Mononuclear cell (primary cell): ENCODE measurements around the gene GRPR. TPM values are rescaled to one million over a fixed set of nuclear protein-coding genes. Genes with fewer than 3 reads are reported as not detected.

Experiments used
- H3K27me3 ChIP-seq: 2 replicates; pipeline ENCODE4 v1.6.0; 2011; ENCODE audit warnings: low read length, control low read depth; ENCODE audit not compliant: insufficient read depth
- H3K4me1 ChIP-seq: 2 replicates; pipeline ENCODE4 v1.5.1; 2011; ENCODE audit warnings: mild to moderate bottlenecking, low read length, control low read depth; ENCODE audit not compliant: insufficient read depth
- H3K4me3 ChIP-seq: 2 replicates; pipeline ENCODE4 v1.5.1; 2011; ENCODE audit warnings: mild to moderate bottlenecking, low read length, moderate library complexity
- H3K9me3 ChIP-seq: 2 replicates; pipeline ENCODE4 v1.5.1; 2011; ENCODE audit warnings: low read depth, mild to moderate bottlenecking, control low read depth, low read length
- total RNA-seq: library from RNA; depleted of rRNA; stranded (reverse); fragments of >200 nt; gene quantifications from one replicate; pipeline ENCODE4 v1.2.3, GENCODE V29; 2012

The GRPR gene
- 0.21 TPM for total RNA-seq

DNA sequence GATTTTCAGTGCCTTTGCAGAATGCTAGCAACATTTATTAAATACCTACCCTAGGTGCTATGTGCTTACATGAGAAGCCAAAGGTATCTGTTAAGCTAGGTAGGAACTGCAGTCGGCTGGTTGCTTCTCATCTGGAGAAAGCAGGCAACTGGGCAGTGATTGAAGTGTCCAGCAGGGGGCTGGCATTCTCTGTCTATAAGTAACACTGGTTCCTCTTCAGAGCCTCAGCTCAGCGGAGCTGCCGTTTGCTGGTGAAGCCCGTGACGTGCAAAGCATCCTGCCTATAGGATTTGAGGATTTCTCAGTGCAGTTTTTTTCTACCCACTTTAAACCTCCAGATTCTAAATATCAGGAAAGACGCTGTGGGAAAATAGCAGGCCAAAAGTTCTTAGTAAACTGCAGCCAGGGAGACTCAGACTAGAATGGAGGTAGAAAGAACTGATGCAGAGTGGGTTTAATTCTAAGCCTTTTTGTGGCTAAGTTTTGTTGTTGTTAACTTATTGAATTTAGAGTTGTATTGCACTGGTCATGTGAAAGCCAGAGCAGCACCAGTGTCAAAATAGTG lies at the start of gene GRPR:
Gene GRPR, plus strand, starts transcription at position 344 of the 565 bp plus-strand sequence. CDS start 389 bp downstream, outside the sequence.
- Histone ChIP-seq H3K4me3 (no peak within 1 kb of the TSS), H3K4me1 (peaks cover 20% of the 10 kb centered on the region), H3K27me3 (peaks cover 6% of the 10 kb centered on the region), H3K9me3 (no peaks in the 10 kb centered on the region)

DNA sequence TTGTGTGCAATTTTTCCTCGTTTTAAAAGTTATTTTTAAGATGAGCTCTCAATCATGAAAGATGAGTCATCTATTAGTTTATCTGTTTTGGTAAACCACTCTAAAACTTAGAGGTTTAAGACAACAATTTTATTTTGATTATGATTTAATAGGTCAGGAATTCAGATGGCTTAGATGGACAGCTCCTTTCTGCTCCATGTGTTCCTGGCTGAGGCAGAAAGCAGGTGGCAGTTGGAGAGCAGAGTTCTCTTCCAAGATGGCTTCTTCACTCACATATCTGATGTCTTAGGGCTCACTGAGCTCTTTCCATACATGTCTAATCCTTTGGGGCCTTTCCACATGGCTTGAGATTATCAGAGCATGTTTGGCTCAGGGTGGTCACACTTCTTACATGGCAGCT lies 48.3 kb upstream of the GRPR start:
- no peaks in the 10 kb centered on the region for H3K9me3 ChIP-seq
- no peaks in the 10 kb centered on the region for H3K27me3 ChIP-seq
- H3K4me1 ChIP-seq, result no peaks in the 10 kb centered on the region
- no peak overlapping the region for H3K4me3 ChIP-seq

DNA sequence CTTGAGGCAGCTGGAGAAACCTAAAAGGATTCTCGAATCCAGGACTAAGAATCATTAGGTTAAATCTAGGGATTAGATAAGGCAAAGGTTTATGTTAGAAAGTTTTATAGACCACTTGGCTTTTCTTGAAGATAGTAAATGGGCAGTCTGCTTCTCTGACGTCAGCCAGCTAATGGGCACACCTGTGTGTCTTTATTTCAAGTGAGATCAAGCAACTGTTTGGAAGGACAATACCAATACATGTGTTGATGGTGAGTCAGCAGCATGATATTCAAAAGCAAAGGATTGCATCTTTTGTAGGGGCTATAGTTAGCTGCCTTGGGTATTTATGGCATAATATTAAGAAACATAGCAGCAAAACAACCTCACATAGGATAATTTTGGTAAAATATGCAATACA lies 46.5 kb upstream of the GRPR start:
- H3K4me1 ChIP-seq, result no peaks in the 10 kb centered on the region
- H3K4me3 ChIP-seq, result no peak overlapping the region
- H3K27me3 ChIP-seq, result no peaks in the 10 kb centered on the region
- no peaks in the 10 kb centered on the region for H3K9me3 ChIP-seq

GRCh38 chrX:16077811-16078210 lies 45.6 kb upstream of the GRPR start:
- H3K4me3 ChIP-seq, result no peak overlapping the region
- H3K27me3 ChIP-seq, result no peaks in the 10 kb centered on the region
- H3K4me1 ChIP-seq, result no peaks in the 10 kb centered on the region
- H3K9me3 ChIP-seq, result no peaks in the 10 kb centered on the region

DNA sequence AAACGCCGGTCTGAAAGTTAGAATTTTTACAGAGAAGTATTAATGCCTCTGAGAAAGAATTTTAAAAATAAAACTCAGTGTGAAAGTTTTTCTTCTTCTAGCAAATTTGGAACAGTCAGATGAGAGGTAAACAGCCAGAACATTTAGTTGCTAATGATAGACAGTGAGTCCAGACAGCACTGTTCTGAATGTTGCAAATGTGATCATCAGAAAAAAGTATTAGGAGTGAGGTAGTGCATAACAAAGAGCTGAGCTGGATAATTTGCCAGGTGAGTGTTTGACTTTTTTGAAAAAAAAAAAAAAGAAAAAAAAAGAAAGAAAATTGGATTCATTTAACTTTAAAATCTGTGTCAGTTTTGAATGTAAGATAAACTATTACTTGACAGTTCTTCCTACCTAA lies 42.0 kb upstream of the GRPR start:
- Histone ChIP-seq H3K4me3 (no peak overlapping the region), H3K4me1 (no peaks in the 10 kb centered on the region), H3K27me3 (no peaks in the 10 kb centered on the region), H3K9me3 (no peaks in the 10 kb centered on the region)

DNA sequence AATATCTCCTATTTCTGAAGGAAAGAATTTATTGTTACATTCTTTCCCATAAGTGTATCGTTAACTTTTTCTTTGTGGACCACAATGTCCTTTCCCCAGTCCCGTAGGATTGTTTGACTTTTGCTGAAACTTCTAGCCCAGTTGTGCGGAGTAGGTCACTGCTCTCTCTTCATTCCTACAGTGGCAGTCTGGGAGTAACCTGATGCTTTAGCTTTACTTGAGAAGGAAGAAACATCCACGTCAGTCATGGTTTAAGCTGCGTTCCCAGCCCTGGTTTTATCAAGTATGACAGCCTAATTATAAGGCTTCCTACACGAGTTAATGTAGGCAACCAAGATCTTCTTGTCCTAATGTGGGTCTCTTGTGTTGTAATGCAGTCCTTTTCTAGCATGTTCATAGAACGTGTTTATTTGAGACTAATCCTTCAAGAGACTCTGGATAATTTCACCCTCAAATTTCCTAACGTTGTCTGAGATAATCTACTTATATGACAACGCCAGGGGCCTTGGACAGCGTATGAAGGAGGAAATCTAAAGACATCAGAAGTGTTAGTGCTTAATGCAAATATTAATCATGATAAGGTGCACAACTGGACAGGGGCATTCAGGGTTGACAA lies 40.8 kb upstream of the GRPR start:
- no peaks in the 10 kb centered on the region for H3K4me1 ChIP-seq
- H3K9me3 ChIP-seq, result no peaks in the 10 kb centered on the region
- H3K4me3 ChIP-seq, result no peak overlapping the region
- H3K27me3 ChIP-seq, result no peaks in the 10 kb centered on the region

DNA sequence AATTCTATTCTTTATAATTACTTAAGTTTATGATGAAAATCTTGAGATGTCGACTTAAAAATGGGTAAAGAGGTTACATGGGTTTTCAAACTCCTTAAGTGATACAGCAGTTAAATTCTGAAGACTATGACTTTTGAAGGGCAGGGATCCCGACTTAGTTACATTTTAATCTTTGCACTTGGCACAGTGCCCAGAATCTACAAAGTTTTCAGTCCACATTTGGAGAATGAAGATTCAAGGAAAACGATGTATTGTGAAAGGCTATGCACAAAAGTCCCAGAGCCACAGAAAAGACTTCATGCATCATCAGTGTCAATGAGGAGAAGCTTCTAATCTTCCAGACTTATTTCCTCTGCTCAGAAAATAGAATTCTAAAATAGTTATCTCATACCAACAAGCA lies 36.3 kb upstream of the GRPR start:
- Histone ChIP-seq H3K27me3 (no peaks in the 10 kb centered on the region), H3K4me1 (no peaks in the 10 kb centered on the region), H3K4me3 (no peak overlapping the region), H3K9me3 (no peaks in the 10 kb centered on the region)

GRCh38 chrX:16089086-16089485 lies 34.3 kb upstream of the GRPR start:
- H3K27me3 ChIP-seq, result no peaks in the 10 kb centered on the region
- no peak overlapping the region for H3K4me3 ChIP-seq
- H3K9me3 ChIP-seq, result no peaks in the 10 kb centered on the region
- H3K4me1 ChIP-seq, result no peaks in the 10 kb centered on the region

DNA sequence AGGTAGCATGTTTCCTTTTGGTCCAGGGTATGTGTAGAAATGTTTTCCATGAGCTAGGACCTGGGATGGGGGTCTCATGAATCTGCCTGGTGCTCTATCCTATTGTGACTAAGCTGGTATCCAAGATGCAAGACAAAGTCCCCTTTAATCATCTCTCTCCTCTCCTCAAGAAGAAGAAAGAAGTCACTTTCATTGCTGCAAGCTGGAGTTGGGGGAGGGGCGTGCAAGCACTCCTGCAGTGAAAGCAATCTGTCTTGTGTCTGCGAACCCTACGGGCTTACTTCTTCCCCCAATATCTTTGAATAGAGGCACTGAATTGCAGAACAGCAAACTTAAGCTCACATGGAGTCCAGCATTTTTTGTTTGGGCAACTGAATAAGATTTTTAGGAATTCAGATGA lies 27.2 kb upstream of the GRPR start:
- H3K27me3 ChIP-seq, result no peaks in the 10 kb centered on the region
- no peak overlapping the region for H3K4me3 ChIP-seq
- peaks cover 19% of the 10 kb centered on the region for H3K4me1 ChIP-seq
- H3K9me3 ChIP-seq, result no peaks in the 10 kb centered on the region

- Histone ChIP-seq H3K9me3 (no peaks in the 10 kb centered on the region), H3K4me3 (no peak overlapping the region), H3K4me1 (peaks cover 19% of the 10 kb centered on the region), H3K27me3 (no peaks in the 10 kb centered on the region)
These were observed 22.7 kb upstream of the GRPR start for GRCh38 chrX:16100673-16101072.

DNA sequence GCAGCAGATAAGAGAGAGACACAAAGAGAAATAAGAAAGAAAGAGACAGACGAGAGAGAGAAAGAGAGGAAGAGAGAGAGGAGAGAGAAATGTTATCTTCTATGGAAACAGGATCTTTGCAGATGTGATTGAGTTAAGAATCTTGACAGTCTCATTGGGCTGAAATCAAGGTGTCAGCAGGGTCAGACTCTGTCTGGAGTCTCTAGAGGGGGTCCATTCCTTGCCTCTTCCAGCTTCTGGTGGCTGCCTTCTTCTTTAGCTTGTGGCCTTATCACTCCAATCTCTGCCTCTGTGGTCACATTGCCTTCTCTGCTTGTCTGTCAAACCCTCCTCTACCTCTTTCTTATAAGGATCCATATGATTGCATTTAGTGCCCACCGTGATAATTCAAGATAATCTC lies 21.8 kb upstream of the GRPR start:
- H3K27me3 ChIP-seq, result no peaks in the 10 kb centered on the region
- H3K9me3 ChIP-seq, result no peaks in the 10 kb centered on the region

GRCh38 chrX:16103625-16104024 lies 19.7 kb upstream of the GRPR start:
- no peak overlapping the region for H3K4me3 ChIP-seq
- H3K4me1 ChIP-seq, result peaks cover 19% of the 10 kb centered on the region
- no peaks in the 10 kb centered on the region for H3K27me3 ChIP-seq
- no peaks in the 10 kb centered on the region for H3K9me3 ChIP-seq

More for the DNA sequence above, 21.8 kb upstream of the GRPR start:
- Histone ChIP-seq H3K4me1 (peaks cover 19% of the 10 kb centered on the region), H3K4me3 (no peak overlapping the region)

- H3K9me3 ChIP-seq, result no peaks in the 10 kb centered on the region
- H3K27me3 ChIP-seq, result no peaks in the 10 kb centered on the region
- H3K4me3 ChIP-seq, result no peak overlapping the region
- H3K4me1 ChIP-seq, result peaks cover 24% of the 10 kb centered on the region
These were observed 10.9 kb upstream of the GRPR start for GRCh38 chrX:16112428-16112827.

DNA sequence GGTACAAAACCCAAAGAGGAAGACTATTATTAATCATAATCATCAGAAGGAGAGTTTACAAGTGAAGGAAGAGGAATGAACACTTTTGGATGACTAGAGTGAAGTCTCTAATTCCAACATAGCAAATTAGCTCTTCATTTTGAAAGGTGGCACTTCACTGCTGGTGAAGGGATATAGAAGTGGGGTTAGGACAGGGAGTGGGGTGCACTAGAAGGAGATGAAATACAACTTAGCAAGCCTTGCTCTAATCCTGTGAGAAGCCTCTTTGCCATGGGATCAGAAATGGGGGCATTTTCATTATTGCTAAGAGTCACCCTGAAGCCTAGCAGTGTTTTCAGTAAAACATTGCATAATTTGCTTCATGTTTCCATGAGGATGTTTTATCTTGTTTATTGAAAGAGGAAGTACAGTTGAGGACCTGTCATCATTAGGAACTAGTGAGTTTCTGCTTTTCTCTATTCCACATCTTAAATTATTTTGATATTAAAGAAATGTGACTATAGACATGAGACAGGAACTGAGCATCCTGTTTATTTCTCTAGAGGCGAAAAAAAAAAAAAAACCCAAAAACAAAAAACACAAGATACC lies 9.3 kb upstream of the GRPR start:
- H3K27me3 ChIP-seq, result no peaks in the 10 kb centered on the region
- peaks cover 24% of the 10 kb centered on the region for H3K4me1 ChIP-seq
- H3K9me3 ChIP-seq, result no peaks in the 10 kb centered on the region
- H3K4me3 ChIP-seq, result no peak overlapping the region

DNA sequence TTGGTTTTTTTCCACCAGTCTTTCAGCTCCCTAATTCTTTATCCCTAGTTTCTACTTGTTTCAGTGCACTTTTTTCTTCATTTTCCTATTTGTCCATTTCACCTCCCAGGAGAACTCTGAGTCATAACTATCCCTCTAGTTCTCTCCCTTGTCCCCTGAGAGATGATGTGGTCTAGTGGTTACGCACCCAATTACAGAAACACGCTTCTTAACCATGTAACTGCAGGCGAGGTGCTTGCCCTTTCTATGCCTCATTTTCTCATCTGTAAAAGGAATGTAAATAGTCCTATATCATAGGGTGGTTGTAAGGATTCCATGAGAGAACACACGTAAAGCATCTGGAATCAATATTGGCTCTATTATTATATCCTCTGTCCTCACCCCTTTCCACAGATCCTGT lies 8.8 kb upstream of the GRPR start:
- peaks cover 24% of the 10 kb centered on the region for H3K4me1 ChIP-seq
- no peaks in the 10 kb centered on the region for H3K9me3 ChIP-seq
- no peak overlapping the region for H3K4me3 ChIP-seq
- H3K27me3 ChIP-seq, result no peaks in the 10 kb centered on the region
